Fibroblast of the aortic adventitia (primary cell): ENCODE results near the gene COL4A2. TPM values are rescaled to one million over a fixed set of nuclear protein-coding genes. Genes with fewer than 3 reads are reported as not detected.
A peak's percentile ranks its signal among the peaks of the same experiment; 100 is the strongest.

ENCODE experiments used
- DNase-seq: peaks from one replicate; pipeline ENCODE4 v3.0.0-alpha.2; 2010; ENCODE audit warnings: low read depth
- H3K4me3 ChIP-seq: 2 replicates; pipeline ENCODE4 v1.5.1; 2011; ENCODE audit warnings: low read depth, mild to moderate bottlenecking, control low read depth, low read length, moderate library complexity
- CTCF ChIP-seq: IDR thresholded peaks from 2 replicates; pipeline ENCODE4 v1.5.1; 2011; ENCODE audit warnings: mild to moderate bottlenecking, low read length, control low read depth, inconsistent platforms; ENCODE audit not compliant: insufficient read depth
- total RNA-seq: library from RNA; depleted of rRNA; stranded (reverse); fragments of >200 nt; gene quantifications from 2 replicates; pipeline ENCODE4 v1.2.3, GENCODE V29; 2012; ENCODE audit warnings: low replicate concordance

COL4A2 gene
- total RNA-seq, 1 donor = 53.3 TPM

DNA sequence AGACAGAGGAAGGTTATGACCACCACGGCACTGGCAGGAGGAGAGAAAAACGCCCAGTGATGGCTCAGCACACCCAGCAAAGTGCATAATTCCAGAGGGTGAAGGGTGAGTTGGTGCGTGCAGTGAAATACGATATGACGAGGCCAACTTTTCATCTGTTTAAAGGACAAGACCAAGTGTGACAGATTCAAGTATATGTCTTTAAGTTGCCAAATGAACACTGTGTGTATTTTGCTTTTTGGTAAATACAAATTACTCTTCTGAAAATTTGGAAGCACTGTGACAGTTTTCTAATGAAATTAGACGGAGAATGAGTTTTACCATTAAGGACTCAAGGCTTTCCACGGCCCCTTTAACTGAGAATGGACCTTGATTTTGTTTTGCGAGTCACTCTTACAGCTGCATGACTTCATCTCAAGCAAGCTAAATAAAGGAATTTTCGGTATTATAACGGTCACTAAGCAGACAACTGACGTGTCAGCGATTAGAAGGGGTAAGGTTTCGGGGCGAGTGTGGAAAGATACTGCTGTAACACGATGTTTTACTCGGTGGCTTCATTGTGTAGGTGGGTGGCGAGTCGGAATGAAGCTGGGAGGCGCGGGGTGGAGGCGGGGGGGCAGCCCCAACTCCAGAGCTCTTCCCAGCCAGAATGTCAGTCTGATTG lies 22.8 kb downstream of the COL4A2 start:
- no peak for TF ChIP-seq CTCF
- no peak overlapping the region for H3K4me3 ChIP-seq
- DNase-seq = no peak

- no peak for DNase-seq
- H3K4me3 ChIP-seq = no peak overlapping the region
- no peak for TF ChIP-seq CTCF
Observed at GRCh38 chr13:110330491-110331011, 23.5 kb downstream of the COL4A2 start.

- H3K4me3 ChIP-seq = no peak overlapping the region
- no peak for TF ChIP-seq CTCF
- DNase-seq = peak; percentile 50
Observed at GRCh38 chr13:110331362-110331761, 24.3 kb downstream of the COL4A2 start.

DNA sequence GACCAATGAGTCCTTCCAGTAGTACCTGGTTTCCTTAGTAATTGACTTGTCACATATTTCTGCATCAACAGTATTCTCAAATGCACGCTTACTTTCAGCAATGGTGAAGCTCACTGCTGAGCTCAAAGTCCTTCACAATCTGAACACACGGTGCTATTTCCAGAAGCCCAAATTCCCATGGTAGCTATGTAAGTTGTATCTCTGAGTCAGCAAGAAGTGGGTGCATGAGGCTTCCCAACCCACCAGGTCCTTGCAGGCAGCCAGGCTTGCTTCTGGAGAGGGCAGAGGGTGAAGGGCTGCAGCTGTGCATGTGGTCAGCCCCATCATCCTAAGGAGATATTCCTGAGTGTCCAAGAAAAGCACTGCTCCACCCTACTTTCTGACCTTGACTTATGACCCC lies 25.7 kb downstream of the COL4A2 start:
- no peak for DNase-seq
- TF ChIP-seq CTCF = no peak

GRCh38 chr13:110333837-110334236 lies 26.8 kb downstream of the COL4A2 start:
- DNase-seq = no peak
- no peak overlapping the region for H3K4me3 ChIP-seq
- TF ChIP-seq CTCF = no peak

More for the DNA sequence above, 25.7 kb downstream of the COL4A2 start:
- no peak overlapping the region for H3K4me3 ChIP-seq

DNA sequence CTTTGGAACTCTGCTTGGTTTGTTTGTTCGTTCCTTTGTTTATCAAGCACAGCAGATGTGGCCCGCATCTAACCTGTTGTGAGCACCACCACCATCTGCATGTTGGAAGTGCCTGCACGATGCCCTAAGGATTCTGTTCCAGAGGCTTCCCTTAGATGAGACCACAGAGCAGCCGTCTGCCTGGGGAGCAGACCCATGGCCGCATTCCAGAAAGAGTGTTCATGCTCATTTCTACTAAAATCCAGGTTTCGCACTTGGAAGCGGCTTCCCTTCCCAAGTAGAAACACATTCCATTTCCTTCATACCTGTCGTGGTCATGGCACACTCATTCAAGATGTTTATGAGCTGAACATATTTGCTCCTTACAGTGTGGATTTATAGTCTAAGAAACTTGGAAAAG lies 27.2 kb downstream of the COL4A2 start:
- no peak for TF ChIP-seq CTCF
- no peak for DNase-seq
- no peak overlapping the region for H3K4me3 ChIP-seq
